Smooth muscle cell (in vitro differentiated cells): Measurements from ENCODE around the gene WASHC4. TPM values are rescaled to one million over a fixed set of nuclear protein-coding genes. Genes with fewer than 3 reads are reported as not detected.

Experiments used
- DNase-seq: peaks from one replicate; lab custom pipeline; 2025; ENCODE audit not compliant: unreplicated experiment; lab: John Stamatoyannopoulos, UW
- H2AFZ ChIP-seq: fragments of 200-600 bp; sonication (generic); 2 replicates; pipeline ENCODE4 v1.6.0; 2016; ENCODE audit warnings: antibody characterized with exemption, low read depth, mild to moderate bottlenecking
- H3F3A ChIP-seq: fragments of 200-600 bp; sonication (generic); 2 replicates; pipeline ENCODE4 v1.6.0; 2017; ENCODE audit warnings: antibody characterized with exemption, low read depth
- H3K27ac ChIP-seq: fragments of 200-600 bp; sonication (generic); 2 replicates; pipeline ENCODE4 v1.5.1; 2016; ENCODE audit warnings: low read depth, mild to moderate bottlenecking
- H3K27me3 ChIP-seq: fragments of 200-600 bp; sonication (generic); 2 replicates; pipeline ENCODE4 v1.6.1; 2016; ENCODE audit warnings: low read depth, mild to moderate bottlenecking
- H3K36me3 ChIP-seq: fragments of 200-600 bp; sonication (generic); 2 replicates; pipeline ENCODE4 v1.5.1; 2016; ENCODE audit warnings: low read depth
- H3K4me1 ChIP-seq: fragments of 200-600 bp; sonication (generic); 2 replicates; pipeline ENCODE4 v1.5.1; 2016; ENCODE audit warnings: low read depth
- H3K4me2 ChIP-seq: fragments of 200-600 bp; sonication (generic); 2 replicates; pipeline ENCODE4 v1.6.0; 2016; ENCODE audit warnings: mild to moderate bottlenecking
- H3K4me3 ChIP-seq: fragments of 200-600 bp; sonication (generic); 2 replicates; pipeline ENCODE4 v1.5.1; 2016; ENCODE audit warnings: mild to moderate bottlenecking
- H3K79me2 ChIP-seq: fragments of 200-600 bp; sonication (generic); 2 replicates; pipeline ENCODE4 v1.6.0; 2016; ENCODE audit warnings: low read depth, mild to moderate bottlenecking
- H3K9ac ChIP-seq: fragments of 200-600 bp; sonication (generic); 2 replicates; pipeline ENCODE4 v1.6.0; 2016; ENCODE audit warnings: low read depth
- H3K9me3 ChIP-seq: fragments of 200-600 bp; sonication (generic); replicated peaks from 2 replicates; pipeline ENCODE4 v1.5.1; 2016; ENCODE audit warnings: low read depth
- H4K20me1 ChIP-seq: fragments of 200-600 bp; sonication (generic); 2 replicates; pipeline ENCODE4 v1.6.0; 2016; ENCODE audit warnings: low read depth
- CTCF ChIP-seq: fragments of 200-600 bp; sonication (generic); IDR thresholded peaks from 2 replicates; pipeline ENCODE4 v1.5.1; 2017; ENCODE audit warnings: borderline replicate concordance, mild to moderate bottlenecking, antibody characterized with exemption; ENCODE audit not compliant: insufficient read depth, poor library complexity, severe bottlenecking
- WGBS: methylation state at CpG from one replicate; pipeline ENCODE4 v1.1.7; 2016; ENCODE audit warnings: low lambda C conversion rate; 5-methylcytosine and 5-hydroxymethylcytosine counted together
- polyA plus RNA-seq: library from polyadenylated mRNA; unstranded; fragments of >200 nt; fragmentation: Nextera tagmentation; extraction: Ambion mirVana; gene quantifications from 2 replicates; pipeline ENCODE4 v1.2.1, GENCODE V29; 2016
- total RNA-seq: library from RNA; depleted of rRNA; stranded (reverse); fragments of >200 nt; gene quantifications from 2 replicates; pipeline ENCODE4 v1.2.3, GENCODE V29; 2014

Gene WASHC4
- total and polyA plus RNA-seq, 2 experiments from 2014 or later: 26.9 to 76.1 TPM

- peaks cover 5% of the 10 kb centered on the region for H3K36me3 ChIP-seq
- H4K20me1 ChIP-seq: peaks cover 76% of the 10 kb centered on the region
- H3K27ac ChIP-seq: peak overlapping the region; percentile 91
- peaks cover 6% of the 10 kb centered on the region for H3F3A ChIP-seq
- H3K79me2 ChIP-seq: peaks cover 71% of the 10 kb centered on the region
- H3K4me1 ChIP-seq: peaks cover 31% of the 10 kb centered on the region
- H3K9ac ChIP-seq: no peak overlapping the region
- H3K9me3 ChIP-seq: no peaks in the 10 kb centered on the region
- no peak overlapping the region for H2AFZ ChIP-seq
- peak overlapping the region; percentile 87 for H3K4me3 ChIP-seq
- H3K27me3 ChIP-seq: no peaks in the 10 kb centered on the region
- no peak for DNase-seq
- TF ChIP-seq CTCF: no peak
- 60% methylated on average over 4 of the region's 4 CpGs for WGBS
- peak overlapping the region; percentile 86 for H3K4me2 ChIP-seq
Measured at GRCh38 chr12:105110851-105111250, 3.3 kb downstream of the WASHC4 start.

- no peak for DNase-seq
- WGBS: 76% methylated on average over 3 of the region's 3 CpGs
- Histone ChIP-seq H2AFZ (no peak overlapping the region), H3K27ac (no peak overlapping the region), H3K4me3 (no peak overlapping the region), H3K4me1 (peaks cover 26% of the 10 kb centered on the region), H3K79me2 (peaks cover 73% of the 10 kb centered on the region), H3K4me2 (no peak overlapping the region), H4K20me1 (peaks cover 81% of the 10 kb centered on the region), H3F3A (peaks cover 6% of the 10 kb centered on the region), H3K9ac (no peak overlapping the region), H3K36me3 (peaks cover 22% of the 10 kb centered on the region), H3K9me3 (no peaks in the 10 kb centered on the region), H3K27me3 (no peaks in the 10 kb centered on the region)
- TF ChIP-seq CTCF: no peak
Measured at GRCh38 chr12:105113094-105113493, 5.6 kb downstream of the WASHC4 start.

- Histone ChIP-seq H3K27me3 (no peaks in the 10 kb centered on the region), H3K79me2 (peaks cover 34% of the 10 kb centered on the region), H2AFZ (no peak overlapping the region), H3K9ac (no peak overlapping the region), H3K4me1 (no peaks in the 10 kb centered on the region), H3K4me2 (no peak overlapping the region), H3F3A (no peaks in the 10 kb centered on the region), H3K27ac (no peak overlapping the region), H3K36me3 (peaks cover 41% of the 10 kb centered on the region), H4K20me1 (peaks cover 42% of the 10 kb centered on the region), H3K9me3 (no peaks in the 10 kb centered on the region), H3K4me3 (no peak overlapping the region)
- no peak for DNase-seq
- no peak for TF ChIP-seq CTCF
- WGBS: 100% methylated on average over 1 of the region's 1 CpG
Measured at GRCh38 chr12:105116969-105117368, 9.4 kb downstream of the WASHC4 start.

GRCh38 chr12:105120551-105120950 is 13.0 kb downstream of the WASHC4 start:
- Histone ChIP-seq H3K4me1 (no peaks in the 10 kb centered on the region), H3K4me2 (no peak overlapping the region), H3K9me3 (no peaks in the 10 kb centered on the region), H3K36me3 (peaks cover 49% of the 10 kb centered on the region), H3K79me2 (peaks cover 6% of the 10 kb centered on the region), H3K27me3 (no peaks in the 10 kb centered on the region), H2AFZ (no peak overlapping the region), H3F3A (no peaks in the 10 kb centered on the region), H3K4me3 (no peak overlapping the region), H3K27ac (no peak overlapping the region), H3K9ac (no peak overlapping the region), H4K20me1 (peaks cover 8% of the 10 kb centered on the region)
- DNase-seq: no peak
- 38% methylated on average over 2 of the region's 2 CpGs for WGBS
- TF ChIP-seq CTCF: no peak
